ENCODE data around the gene IL36B.

DNA sequence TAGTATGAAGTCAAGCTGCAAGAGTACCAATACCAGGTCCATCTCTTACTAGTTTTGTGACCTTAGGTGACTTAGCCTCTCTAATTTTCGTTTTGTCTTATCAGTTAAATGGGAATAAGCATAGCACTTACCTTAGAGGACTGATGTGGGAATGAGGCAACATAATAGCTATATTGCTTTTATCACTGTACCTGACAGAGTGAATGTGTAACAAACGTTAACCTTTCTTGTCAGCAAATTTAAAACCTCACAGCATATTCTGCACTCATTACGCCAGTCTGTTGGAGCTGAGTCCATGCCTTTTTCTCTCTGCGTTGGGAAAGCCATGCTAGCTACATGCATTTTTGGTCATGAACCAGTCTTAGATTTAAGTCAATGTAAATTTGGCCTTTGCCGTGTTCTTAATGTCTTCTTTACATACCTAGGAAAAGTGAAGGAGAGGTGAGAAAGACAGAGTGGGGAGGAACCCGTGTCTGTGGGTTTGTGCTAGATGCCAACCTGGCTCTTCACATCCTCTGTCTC, at the start of gene IL36B:
- TF ChIP-seq, protein P1, sequence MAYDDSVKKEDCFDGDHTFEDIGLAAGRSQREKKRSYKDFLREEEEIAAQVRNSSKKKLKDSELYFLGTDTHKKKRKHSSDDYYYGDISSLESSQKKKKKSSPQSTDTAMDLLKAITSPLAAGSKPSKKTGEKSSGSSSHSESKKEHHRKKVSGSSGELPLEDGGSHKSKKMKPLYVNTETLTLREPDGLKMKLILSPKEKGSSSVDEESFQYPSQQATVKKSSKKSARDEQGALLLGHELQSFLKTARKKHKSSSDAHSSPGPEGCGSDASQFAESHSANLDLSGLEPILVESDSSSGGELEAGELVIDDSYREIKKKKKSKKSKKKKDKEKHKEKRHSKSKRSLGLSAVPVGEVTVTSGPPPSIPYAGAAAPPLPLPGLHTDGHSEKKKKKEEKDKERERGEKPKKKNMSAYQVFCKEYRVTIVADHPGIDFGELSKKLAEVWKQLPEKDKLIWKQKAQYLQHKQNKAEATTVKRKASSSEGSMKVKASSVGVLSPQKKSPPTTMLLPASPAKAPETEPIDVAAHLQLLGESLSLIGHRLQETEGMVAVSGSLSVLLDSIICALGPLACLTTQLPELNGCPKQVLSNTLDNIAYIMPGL (CRISPR knock-in tag; IDR thresholded peaks at IDR 0.05): no peak
- TF ChIP-seq SNRNP70 (optimal IDR thresholded peaks at IDR 0.05; ENCODE audit: low read depth, low read length) (no peak), GATA2 (CRISPR knock-in tag; IDR thresholded peaks at IDR 0.05) (no peak), TARDBP (IDR thresholded peaks at IDR 0.05) (no peak), YY1 (IDR thresholded peaks at IDR 0.05; ENCODE audit: borderline replicate concordance in 1 of 3, control insufficient read depth in 1 of 3, extremely low read depth in 1 of 3, insufficient read depth in 3 of 3, insufficient read length in 1 of 3, insufficient replicate concordance in 2 of 3, low read depth in 1 of 3, low read length in 2 of 3) (no peak), XRCC5 (IDR thresholded peaks at IDR 0.05; ENCODE audit: low read depth, low read length) (no peak), POLR2AphosphoS5 (IDR thresholded peaks at IDR 0.05; ENCODE audit: control insufficient read depth, insufficient read depth, low read depth, low read length) (no peak)
- TF ChIP-seq, protein P2, sequence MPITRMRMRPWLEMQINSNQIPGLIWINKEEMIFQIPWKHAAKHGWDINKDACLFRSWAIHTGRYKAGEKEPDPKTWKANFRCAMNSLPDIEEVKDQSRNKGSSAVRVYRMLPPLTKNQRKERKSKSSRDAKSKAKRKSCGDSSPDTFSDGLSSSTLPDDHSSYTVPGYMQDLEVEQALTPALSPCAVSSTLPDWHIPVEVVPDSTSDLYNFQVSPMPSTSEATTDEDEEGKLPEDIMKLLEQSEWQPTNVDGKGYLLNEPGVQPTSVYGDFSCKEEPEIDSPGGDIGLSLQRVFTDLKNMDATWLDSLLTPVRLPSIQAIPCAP (CRISPR knock-in tag; IDR thresholded peaks at IDR 0.05; ENCODE audit: borderline replicate concordance): no peak
- TF ChIP-seq, protein P3, sequence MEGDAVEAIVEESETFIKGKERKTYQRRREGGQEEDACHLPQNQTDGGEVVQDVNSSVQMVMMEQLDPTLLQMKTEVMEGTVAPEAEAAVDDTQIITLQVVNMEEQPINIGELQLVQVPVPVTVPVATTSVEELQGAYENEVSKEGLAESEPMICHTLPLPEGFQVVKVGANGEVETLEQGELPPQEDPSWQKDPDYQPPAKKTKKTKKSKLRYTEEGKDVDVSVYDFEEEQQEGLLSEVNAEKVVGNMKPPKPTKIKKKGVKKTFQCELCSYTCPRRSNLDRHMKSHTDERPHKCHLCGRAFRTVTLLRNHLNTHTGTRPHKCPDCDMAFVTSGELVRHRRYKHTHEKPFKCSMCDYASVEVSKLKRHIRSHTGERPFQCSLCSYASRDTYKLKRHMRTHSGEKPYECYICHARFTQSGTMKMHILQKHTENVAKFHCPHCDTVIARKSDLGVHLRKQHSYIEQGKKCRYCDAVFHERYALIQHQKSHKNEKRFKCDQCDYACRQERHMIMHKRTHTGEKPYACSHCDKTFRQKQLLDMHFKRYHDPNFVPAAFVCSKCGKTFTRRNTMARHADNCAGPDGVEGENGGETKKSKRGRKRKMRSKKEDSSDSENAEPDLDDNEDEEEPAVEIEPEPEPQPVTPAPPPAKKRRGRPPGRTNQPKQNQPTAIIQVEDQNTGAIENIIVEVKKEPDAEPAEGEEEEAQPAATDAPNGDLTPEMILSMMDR (IDR thresholded peaks at IDR 0.05 in 2 of 3, conservative IDR thresholded peaks at IDR 0.05 in 1 of 3; ENCODE audit: insufficient read depth in 2 of 3, low read depth in 1 of 3, low read length in 3 of 3): no peak
- TF ChIP-seq, protein P4, sequence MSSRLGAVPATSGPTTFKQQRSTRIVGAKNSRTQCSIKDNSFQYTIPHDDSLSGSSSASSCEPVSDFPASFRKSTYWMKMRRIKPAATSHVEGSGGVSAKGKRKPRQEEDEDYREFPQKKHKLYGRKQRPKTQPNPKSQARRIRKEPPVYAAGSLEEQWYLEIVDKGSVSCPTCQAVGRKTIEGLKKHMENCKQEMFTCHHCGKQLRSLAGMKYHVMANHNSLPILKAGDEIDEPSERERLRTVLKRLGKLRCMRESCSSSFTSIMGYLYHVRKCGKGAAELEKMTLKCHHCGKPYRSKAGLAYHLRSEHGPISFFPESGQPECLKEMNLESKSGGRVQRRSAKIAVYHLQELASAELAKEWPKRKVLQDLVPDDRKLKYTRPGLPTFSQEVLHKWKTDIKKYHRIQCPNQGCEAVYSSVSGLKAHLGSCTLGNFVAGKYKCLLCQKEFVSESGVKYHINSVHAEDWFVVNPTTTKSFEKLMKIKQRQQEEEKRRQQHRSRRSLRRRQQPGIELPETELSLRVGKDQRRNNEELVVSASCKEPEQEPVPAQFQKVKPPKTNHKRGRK (tag; IDR thresholded peaks at IDR 0.05): no peak
- TF ChIP-seq, protein P5, sequence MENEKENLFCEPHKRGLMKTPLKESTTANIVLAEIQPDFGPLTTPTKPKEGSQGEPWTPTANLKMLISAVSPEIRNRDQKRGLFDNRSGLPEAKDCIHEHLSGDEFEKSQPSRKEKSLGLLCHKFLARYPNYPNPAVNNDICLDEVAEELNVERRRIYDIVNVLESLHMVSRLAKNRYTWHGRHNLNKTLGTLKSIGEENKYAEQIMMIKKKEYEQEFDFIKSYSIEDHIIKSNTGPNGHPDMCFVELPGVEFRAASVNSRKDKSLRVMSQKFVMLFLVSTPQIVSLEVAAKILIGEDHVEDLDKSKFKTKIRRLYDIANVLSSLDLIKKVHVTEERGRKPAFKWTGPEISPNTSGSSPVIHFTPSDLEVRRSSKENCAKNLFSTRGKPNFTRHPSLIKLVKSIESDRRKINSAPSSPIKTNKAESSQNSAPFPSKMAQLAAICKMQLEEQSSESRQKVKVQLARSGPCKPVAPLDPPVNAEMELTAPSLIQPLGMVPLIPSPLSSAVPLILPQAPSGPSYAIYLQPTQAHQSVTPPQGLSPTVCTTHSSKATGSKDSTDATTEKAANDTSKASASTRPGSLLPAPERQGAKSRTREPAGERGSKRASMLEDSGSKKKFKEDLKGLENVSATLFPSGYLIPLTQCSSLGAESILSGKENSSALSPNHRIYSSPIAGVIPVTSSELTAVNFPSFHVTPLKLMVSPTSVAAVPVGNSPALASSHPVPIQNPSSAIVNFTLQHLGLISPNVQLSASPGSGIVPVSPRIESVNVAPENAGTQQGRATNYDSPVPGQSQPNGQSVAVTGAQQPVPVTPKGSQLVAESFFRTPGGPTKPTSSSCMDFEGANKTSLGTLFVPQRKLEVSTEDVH (IDR thresholded peaks at IDR 0.05; ENCODE audit: low read depth, partially characterized antibody): no peak
- TF ChIP-seq, protein P6, sequence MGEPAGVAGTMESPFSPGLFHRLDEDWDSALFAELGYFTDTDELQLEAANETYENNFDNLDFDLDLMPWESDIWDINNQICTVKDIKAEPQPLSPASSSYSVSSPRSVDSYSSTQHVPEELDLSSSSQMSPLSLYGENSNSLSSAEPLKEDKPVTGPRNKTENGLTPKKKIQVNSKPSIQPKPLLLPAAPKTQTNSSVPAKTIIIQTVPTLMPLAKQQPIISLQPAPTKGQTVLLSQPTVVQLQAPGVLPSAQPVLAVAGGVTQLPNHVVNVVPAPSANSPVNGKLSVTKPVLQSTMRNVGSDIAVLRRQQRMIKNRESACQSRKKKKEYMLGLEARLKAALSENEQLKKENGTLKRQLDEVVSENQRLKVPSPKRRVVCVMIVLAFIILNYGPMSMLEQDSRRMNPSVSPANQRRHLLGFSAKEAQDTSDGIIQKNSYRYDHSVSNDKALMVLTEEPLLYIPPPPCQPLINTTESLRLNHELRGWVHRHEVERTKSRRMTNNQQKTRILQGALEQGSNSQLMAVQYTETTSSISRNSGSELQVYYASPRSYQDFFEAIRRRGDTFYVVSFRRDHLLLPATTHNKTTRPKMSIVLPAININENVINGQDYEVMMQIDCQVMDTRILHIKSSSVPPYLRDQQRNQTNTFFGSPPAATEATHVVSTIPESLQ (CRISPR knock-in tag; IDR thresholded peaks at IDR 0.05): no peak
